DOHH2 (cell line): ENCODE data around the gene TDP1.

Source experiments
- H3F3A ChIP-seq: fragments of 200-600 bp; sonication (generic), shearing (Covaris generic); 2 replicates; pipeline ENCODE4 v1.6.0; 2016; ENCODE audit warnings: antibody characterized with exemption, mild to moderate bottlenecking; ENCODE audit not compliant: control insufficient read depth, insufficient read depth
- H3K27ac ChIP-seq: fragments of 200-600 bp; sonication (generic); 2 replicates; pipeline ENCODE4 v1.5.1; 2014; ENCODE audit warnings: low read depth, mild to moderate bottlenecking, low read length, moderate library complexity
- H3K27me3 ChIP-seq: fragments of 200-600 bp; sonication (generic); 2 replicates; pipeline ENCODE4 v1.6.1; 2014; ENCODE audit warnings: mild to moderate bottlenecking, low read length, mixed read lengths; ENCODE audit not compliant: control insufficient read depth
- H3K36me3 ChIP-seq: fragments of 200-600 bp; sonication (generic); 2 replicates; pipeline ENCODE4 v1.6.1; 2014; ENCODE audit warnings: mild to moderate bottlenecking, low read length, moderate library complexity, mixed read lengths; ENCODE audit not compliant: control insufficient read depth
- H3K4me1 ChIP-seq: fragments of 200-600 bp; sonication (generic); 2 replicates; pipeline ENCODE4 v1.6.1; 2014; ENCODE audit warnings: mild to moderate bottlenecking, low read length, mixed read lengths; ENCODE audit not compliant: control insufficient read depth
- H3K4me2 ChIP-seq: fragments of 200-600 bp; sonication (generic); 2 replicates; pipeline ENCODE4 v1.6.0; 2014; ENCODE audit warnings: mild to moderate bottlenecking, low read length, moderate library complexity
- H3K4me3 ChIP-seq: fragments of 200-600 bp; sonication (generic); 2 replicates; pipeline ENCODE4 v1.5.1; 2014; ENCODE audit warnings: mild to moderate bottlenecking, low read length, mixed read lengths
- H3K79me2 ChIP-seq: fragments of 200-600 bp; sonication (generic); 2 replicates; pipeline ENCODE4 v1.6.1; 2014; ENCODE audit warnings: mild to moderate bottlenecking, low read length, mixed read lengths; ENCODE audit not compliant: control insufficient read depth
- H3K9me2 ChIP-seq: fragments of 200-600 bp; sonication (generic); replicated peaks from 2 replicates; pipeline ENCODE4 v1.6.1; 2014; ENCODE audit warnings: mild to moderate bottlenecking, low read length, mixed read lengths; ENCODE audit not compliant: control insufficient read depth
- H3K9me3 ChIP-seq: fragments of 200-600 bp; sonication (generic); 2 replicates; pipeline ENCODE4 v1.6.1; 2014; ENCODE audit warnings: antibody characterized with exemption, low read length, mixed read lengths; ENCODE audit not compliant: control insufficient read depth, insufficient read depth
- H4K20me1 ChIP-seq: fragments of 200-600 bp; sonication (generic); 2 replicates; pipeline ENCODE4 v1.6.0; 2014; ENCODE audit warnings: low read depth, mild to moderate bottlenecking, antibody characterized with exemption, low read length, moderate library complexity; ENCODE audit not compliant: control insufficient read depth, insufficient read depth
- EZH2phosphoT487 ChIP-seq: fragments of 200-600 bp; sonication (generic); IDR thresholded peaks from 2 replicates; pipeline ENCODE4 v1.6.1; 2017; ENCODE audit warnings: borderline replicate concordance, mild to moderate bottlenecking, antibody characterized with exemption, low read length, moderate library complexity, mixed read lengths
- TF ChIP-seq, protein P1 (sequence below): fragments of 200-600 bp; sonication (generic); IDR thresholded peaks from one replicate; pipeline ENCODE4 v1.5.1; 2014; ENCODE audit warnings: antibody characterized with exemption, mild to moderate bottlenecking, low read depth, low read length; ENCODE audit not compliant: poor library complexity, severe bottlenecking

TDP1 gene

DNA sequence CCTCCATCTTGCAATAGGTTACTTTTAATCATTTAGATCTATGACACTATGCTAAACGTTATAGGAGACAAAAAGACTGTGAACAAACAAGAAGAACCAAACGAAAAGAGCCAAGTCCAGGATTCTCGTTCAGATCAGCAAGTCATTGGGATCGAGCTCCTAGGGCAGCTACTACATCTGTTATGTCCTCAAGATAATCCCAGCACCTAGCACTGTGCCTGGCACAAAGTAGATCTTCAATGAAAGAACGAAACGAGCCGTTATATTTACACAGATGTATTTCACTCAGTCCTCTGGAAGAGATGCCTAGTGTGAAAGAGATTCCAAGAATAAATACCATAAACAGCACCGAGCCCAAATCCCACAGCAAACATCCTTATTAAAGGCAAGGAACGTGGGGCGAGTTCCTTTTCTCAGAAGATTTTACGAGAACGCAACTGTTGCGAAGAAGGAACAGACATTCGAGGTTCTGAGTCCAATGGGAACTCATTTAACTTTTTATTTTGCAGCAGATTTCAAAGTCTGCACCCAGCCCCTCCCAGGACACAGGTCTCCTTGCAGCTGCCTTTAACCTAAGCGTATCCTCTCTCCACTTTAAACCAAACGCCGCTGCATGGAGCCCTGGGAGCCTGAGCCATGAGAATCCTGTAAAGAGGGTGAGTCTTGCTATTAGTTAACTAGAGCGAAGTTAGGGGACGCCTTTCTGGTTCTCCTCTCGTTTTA lies 544 bp upstream of the TDP1 start:
- H3K27ac ChIP-seq: peak overlapping the region; percentile 74
- no peaks in the 10 kb centered on the region for H3K27me3 ChIP-seq

DNA sequence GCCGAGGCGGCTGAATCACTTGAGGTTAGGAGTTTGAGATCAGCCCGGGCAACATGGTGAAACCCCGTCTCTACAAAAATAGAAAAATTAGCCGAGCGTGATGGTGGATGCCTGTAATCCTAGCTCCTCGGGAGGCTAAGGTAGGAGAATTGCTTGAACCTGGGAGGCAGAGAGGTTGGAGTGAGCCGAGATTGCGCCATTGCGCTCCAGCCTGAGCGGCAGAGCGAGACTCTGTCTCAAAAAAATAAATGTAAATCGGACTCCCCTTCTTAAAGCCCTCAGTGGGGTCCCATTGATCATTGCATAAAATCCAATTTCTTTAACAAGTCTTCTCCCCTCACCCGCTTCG lies 908 bp downstream of the TDP1 start:
- Histone ChIP-seq H4K20me1 (no peaks in the 10 kb centered on the region), H3K4me2 (peak overlapping the region; percentile 98), H3K9me3 (peaks cover 15% of the 10 kb centered on the region), H3K9me2 (no peaks in the 10 kb centered on the region), H3K79me2 (peaks cover 65% of the 10 kb centered on the region), H3K36me3 (peaks cover 41% of the 10 kb centered on the region), H3K27ac (peak overlapping the region; percentile 74), H3K27me3 (no peaks in the 10 kb centered on the region), H3K4me1 (peaks cover 25% of the 10 kb centered on the region), H3F3A (peaks cover 6% of the 10 kb centered on the region; the same call in 1 of the 2 replicates), H3K4me3 (peak overlapping the region; percentile 82)
- TF ChIP-seq, protein P1, sequence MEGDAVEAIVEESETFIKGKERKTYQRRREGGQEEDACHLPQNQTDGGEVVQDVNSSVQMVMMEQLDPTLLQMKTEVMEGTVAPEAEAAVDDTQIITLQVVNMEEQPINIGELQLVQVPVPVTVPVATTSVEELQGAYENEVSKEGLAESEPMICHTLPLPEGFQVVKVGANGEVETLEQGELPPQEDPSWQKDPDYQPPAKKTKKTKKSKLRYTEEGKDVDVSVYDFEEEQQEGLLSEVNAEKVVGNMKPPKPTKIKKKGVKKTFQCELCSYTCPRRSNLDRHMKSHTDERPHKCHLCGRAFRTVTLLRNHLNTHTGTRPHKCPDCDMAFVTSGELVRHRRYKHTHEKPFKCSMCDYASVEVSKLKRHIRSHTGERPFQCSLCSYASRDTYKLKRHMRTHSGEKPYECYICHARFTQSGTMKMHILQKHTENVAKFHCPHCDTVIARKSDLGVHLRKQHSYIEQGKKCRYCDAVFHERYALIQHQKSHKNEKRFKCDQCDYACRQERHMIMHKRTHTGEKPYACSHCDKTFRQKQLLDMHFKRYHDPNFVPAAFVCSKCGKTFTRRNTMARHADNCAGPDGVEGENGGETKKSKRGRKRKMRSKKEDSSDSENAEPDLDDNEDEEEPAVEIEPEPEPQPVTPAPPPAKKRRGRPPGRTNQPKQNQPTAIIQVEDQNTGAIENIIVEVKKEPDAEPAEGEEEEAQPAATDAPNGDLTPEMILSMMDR: no peak
- no peak for TF ChIP-seq EZH2phosphoT487

More for the DNA sequence above, 544 bp upstream of the TDP1 start:
- peak overlapping the region; percentile 82 for H3K4me3 ChIP-seq
- peaks cover 25% of the 10 kb centered on the region for H3K4me1 ChIP-seq
- no peaks in the 10 kb centered on the region for H3K9me2 ChIP-seq
- H4K20me1 ChIP-seq: no peaks in the 10 kb centered on the region
- H3K9me3 ChIP-seq: peaks cover 15% of the 10 kb centered on the region
- H3F3A ChIP-seq: peaks cover 6% of the 10 kb centered on the region; the same call in 1 of the 2 replicates
- H3K36me3 ChIP-seq: peaks cover 44% of the 10 kb centered on the region
- H3K4me2 ChIP-seq: peak overlapping the region; percentile 98
- peaks cover 50% of the 10 kb centered on the region for H3K79me2 ChIP-seq
- TF ChIP-seq EZH2phosphoT487: no peak
- TF ChIP-seq, protein P1: no peak

DNA sequence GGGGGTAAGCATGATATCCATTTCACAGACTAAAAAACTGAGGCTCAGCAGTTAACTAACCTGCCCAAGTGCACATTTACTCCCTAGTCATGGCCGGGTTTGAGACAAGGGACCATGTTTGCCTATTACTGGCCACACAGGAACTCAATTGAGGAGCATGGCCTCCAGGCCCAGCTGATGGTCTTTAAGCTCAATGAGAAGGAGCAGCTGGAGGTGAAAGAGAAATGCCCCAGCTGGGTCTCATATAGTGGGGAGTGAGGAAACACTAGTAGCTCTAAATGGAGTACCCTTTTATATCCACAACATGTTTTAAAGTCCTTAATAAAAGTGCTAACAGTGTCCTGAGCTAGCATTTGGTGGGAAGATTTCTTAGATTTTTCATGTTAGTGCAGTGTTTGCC lies 1.6 kb downstream of the TDP1 start:
- H4K20me1 ChIP-seq: no peaks in the 10 kb centered on the region
- H3K4me2 ChIP-seq: peak overlapping the region; percentile 98
- no peaks in the 10 kb centered on the region for H3K9me2 ChIP-seq
- peak overlapping the region; percentile 82 for H3K4me3 ChIP-seq
- H3F3A ChIP-seq: peaks cover 6% of the 10 kb centered on the region; the same call in 1 of the 2 replicates
- H3K27me3 ChIP-seq: no peaks in the 10 kb centered on the region
- H3K4me1 ChIP-seq: peaks cover 25% of the 10 kb centered on the region
- peaks cover 15% of the 10 kb centered on the region for H3K9me3 ChIP-seq
- no peak overlapping the region for H3K27ac ChIP-seq
- peaks cover 72% of the 10 kb centered on the region for H3K79me2 ChIP-seq
- peaks cover 49% of the 10 kb centered on the region for H3K36me3 ChIP-seq
- TF ChIP-seq EZH2phosphoT487: no peak
- TF ChIP-seq, protein P1: no peak
